Activated CD4-positive, alpha-beta T cell treated with anti-CD3 and anti-CD28 coated beads for 48 hours (primary cell): ENCODE measurements around the gene MVB12B.

ENCODE experiments used
- DNase-seq: peaks from one replicate; pipeline ENCODE4 v3.0.0-alpha.2; 2020

The MVB12B gene

DNA sequence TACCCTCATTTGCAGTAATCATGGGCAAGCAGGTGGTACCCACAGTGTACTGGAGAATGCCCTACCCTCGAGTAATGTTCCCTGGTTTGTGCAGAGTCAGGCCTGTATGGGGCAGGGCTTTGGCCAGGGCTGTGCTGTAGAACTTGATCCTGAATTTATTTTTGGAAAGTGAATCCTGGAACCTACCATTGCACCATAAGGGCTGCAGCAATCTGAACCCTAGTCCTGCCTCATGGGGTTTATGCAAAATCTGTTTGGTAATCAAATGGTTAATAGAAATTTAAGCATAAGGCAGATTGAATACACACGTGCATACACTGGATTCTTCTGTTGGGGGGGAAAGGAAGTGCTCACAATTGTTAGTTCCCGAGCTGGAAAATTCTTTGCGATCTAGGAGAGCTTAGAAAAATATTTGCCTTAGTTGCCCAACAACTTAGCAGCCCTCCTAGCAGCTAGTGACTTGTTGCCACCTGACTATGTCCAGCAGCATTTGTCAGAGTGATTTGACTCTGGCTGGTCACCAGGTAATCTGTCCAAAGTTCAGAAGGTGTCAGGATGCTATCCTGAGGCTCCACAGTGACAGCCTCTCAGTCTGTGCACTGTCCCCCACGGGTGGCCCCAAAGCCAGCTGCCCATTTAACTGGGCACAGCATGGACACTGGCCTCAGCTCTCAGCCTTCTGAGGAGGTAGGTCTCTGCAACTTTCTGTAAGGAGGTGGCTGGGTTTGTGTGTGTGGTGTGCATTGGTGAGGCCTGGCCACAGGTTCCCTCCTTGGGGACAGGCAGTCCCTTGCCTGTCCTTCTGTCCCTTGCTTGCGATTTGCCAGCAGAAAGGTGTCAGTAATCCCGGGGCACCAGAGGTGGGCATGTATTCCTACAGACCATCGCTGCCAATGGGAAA, 8.3 kb downstream of the MVB12B start:
- no peak for DNase-seq

- no peak for DNase-seq
Observed at GRCh38 chr9:126335837-126336735, 9.5 kb downstream of the MVB12B start.

DNA sequence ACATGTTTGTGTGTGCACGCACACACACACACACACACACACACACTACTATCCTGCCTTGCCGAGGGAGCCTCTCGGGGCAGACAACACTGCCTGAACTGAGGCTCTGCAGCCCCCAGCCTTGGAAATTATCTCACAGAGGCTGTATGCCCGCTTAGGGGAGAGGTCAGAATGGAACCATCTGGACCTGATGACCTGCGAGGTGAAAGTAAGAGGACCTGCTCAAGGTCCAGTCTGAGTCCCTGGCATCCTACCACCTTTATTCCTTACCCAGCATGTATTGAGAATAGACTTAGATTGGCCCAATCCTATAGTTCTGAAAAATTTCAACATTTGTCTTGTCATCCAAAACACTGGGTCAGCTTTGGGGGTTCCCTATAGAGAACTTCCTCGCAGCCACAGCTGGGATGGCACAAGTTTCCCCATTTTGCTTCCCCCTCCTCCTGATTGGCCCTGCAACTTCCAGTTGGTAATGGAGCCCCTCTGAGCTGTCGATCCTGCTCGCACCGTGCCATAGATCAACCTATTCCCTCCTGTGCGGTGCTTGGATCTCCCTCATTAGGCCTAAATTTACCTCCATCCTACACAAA, 10.2 kb downstream of the MVB12B start:
- no peak for DNase-seq

DNA sequence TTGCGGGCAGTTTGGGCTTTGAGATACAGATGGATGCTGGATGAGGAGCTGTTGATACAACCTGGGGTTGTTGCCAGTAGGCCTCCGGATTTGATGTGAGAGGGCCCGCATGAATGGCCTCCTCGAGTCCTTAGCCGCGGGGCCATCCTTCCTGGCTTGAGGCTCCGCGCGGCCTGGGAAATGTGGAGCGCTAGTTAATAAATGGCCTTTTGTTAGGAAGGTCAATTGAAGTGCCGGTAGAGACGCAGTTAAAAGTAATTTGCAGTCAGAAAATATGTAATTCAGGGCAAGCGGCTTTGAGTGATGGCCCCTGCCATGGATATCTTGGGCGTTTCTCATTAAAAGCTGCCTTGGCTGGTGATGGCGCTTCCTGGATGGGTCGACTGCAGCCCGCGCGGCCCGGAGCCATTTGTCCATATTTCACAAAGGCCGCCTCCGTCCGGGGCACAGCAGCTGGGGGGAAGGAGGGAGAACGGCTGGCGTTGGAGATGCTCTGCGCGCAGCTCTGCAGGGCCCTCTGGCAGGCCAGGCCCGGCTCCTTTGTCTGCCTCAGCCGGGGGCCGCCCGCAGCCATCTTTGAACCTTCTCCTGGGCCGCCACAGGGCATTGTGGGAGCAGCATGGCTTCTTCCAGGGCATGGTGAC, 11.2 kb downstream of the MVB12B start:
- DNase-seq: no peak

DNA sequence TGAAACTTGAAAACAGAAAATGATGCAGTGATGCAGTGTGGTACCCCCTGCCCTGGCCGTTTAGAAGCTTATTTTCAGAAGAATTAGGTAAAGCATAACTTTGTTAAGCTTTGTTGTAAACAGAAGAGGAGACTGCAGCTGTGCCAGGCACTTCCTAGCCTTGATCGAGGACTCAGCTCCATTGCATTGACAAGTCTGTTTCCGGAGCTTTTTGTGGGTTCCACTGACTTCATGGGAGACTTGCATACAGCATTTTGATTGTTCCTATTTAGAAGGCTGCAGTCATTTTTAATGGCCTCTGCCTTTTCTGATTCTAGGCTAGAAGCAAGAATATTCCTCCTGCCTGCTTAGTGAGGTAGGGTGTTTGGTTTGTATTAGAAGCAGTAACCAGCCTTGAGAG, 12.3 kb downstream of the MVB12B start:
- no peak for DNase-seq

- no peak for DNase-seq
Observed at GRCh38 chr9:126341426-126341825, 14.8 kb downstream of the MVB12B start.

DNA sequence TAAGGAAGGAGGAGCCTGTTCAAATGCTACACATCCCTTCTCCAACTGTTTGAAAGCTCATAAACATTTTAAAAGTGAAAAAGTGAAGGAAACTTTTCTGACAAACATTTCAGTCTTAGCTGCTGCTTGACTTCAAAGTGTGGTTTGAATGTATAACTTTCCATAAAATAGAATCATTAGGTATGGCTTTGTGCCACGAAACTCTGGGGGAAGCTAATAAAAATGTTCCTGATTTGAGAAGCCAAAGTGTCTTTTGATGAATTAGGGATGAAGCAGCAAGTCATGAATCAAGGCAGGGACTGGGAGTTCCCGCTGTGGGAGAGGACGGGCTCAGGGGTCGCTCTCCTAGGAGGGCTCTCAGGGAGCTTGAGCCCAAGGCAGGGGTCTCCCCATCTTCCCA, 15.3 kb downstream of the MVB12B start:
- no peak for DNase-seq

DNA sequence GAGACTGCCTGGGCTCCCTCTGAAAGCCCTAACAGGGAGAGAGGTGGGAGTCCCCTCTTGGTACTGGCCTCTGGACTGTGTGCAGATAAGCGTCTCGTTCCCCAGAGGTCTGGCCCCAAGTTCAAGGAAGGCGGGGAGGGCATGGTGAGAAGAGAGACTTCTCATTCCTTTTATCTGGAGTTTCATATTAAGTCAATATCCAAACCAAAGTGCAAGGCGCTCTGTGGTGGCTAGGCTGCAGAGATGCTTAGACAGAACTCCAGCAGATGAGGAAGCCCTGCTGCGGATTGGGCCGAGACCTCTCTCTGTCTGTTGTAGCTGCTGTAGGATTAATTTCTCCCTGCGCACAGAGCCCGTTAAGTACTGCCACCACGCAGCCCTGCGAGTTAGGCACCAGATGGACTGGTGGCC, 16.0 kb downstream of the MVB12B start:
- DNase-seq: no peak

DNA sequence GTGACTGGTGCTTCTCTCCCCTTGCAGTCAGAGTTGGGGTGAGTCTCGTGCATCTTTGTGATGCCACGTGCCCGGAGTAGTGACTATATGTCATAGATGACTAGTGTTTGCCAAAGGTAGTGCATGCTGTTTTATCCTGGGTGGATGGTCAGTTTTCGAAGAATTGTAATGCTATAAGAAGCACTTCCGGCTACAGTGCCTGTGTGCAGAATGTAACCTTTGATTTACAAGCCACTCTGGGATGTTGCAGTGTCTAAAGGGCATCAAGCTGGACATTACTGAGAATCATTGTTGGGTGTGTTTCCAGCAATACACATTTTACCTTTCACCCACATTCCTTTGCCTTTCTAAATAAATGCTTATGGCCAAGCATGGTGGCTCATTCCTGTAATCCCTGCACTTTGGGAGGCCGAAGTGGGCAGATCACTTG, 16.7 kb downstream of the MVB12B start:
- DNase-seq: no peak

GRCh38 chr9:126346031-126346430, 19.4 kb downstream of the MVB12B start:
- no peak for DNase-seq

- DNase-seq: no peak
Observed at GRCh38 chr9:126347093-126347492, 20.5 kb downstream of the MVB12B start.

DNA sequence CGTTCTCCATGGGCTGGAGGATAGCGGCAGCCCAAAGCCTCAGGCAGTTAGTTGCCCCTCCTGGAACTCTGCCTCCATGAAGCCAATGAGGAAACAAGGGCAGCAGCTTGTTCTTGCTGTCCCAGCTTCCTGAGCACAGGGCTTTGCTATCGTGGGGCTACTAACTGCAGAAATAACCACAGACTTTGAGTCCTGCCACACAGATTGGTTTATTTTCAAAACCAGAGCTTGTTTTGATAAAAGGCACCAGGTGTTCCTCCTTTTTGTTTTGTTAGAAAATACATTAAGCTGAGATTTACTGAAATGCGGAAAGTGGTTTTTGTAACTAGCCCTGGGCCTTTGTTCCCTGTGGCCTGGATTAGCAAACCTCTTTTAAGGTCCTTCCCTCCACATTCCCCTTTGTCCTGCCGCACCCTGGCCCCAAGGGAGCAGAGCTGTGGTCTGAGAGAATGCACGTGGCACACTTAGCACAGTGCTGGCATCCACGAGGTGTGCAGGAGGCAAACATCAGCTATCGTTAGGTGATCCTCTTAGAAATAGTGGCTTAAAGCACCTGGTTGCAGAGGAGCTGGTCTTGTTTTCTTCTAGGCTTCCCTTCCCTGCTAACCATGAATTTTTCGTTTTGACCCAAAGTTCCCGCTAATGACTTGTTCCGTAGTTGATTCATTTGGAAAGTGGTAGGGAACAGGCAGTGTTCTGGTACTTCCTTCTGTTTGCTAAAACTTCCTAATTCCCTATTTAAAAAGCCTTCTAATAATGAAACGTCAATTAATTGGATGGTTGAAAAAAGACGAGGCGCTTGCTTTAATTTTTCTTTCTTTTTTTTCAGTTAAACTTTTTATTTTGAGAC, 21.5 kb downstream of the MVB12B start:
- no peak for DNase-seq

DNA sequence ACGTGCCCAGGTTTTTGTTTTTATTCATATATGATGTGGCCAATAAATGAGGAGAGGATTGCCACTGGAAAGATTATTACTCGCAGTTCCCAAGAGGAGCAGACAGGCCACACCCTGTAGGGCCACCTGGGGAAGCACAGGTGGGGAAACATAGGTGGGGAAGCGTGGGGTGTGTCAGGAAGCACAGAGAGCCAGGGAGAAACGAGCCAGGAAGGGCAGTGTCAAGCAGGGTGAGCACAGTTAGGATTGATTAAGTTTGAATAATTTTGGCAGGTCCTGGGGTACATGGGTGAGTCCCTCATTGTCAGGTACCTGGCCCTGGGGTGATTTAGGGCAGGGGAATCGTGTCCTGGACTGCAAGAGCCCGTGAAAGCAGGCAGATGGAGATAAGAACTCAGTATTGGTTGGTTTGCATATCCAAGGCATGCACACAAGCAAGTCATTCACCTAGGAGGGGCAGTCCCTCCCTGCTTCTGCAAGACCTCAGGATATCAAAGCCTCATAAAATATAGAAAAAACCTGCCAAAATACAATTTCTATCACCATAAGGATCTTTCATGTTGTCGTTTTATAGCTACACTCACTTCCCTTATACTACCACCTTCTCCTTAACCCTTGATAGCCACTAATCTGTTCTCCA, 22.4 kb downstream of the MVB12B start:
- no peak for DNase-seq

GRCh38 chr9:126354887-126355770, 28.5 kb downstream of the MVB12B start:
- DNase-seq: no peak

DNA sequence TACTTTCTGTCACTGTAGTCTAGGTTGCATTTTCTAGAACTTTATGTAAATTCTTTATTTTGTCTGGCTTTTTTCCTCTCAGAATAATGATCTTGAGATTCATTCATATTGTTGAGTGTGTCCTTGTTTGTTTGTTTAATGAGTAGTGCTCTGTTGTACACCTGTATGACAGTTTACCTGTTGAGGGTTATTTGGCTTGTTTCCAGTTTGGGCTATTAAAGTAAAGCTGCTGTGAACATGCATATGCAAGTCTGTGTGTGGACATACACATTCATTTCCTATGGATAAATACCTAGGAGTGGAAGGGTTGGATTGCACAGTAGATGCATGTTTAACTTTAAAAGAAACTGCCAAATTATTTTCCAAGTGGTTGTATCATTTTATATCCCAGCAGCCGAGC, 30.4 kb downstream of the MVB12B start:
- DNase-seq: no peak

DNA sequence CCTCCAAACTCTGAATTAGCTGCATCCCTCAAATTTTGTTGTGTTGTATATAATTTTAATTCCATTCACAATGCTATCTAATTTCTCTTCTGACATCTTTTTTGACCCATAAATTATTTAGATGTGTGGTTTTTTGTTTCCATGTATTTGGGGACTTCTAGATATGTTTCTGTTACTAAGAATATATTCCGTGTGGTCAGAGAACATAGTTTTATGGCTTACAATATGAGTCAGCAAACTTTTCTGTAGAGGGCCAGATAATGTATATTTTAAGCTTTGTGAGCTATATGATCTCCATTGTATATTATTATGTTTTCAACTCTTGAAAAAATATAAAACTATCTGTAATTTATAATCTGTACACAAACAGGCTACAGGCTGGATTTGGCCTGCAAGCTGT, 33.4 kb downstream of the MVB12B start:
- DNase-seq: no peak

- DNase-seq: no peak
Observed at GRCh38 chr9:126361810-126362238, 35.2 kb downstream of the MVB12B start.

DNA sequence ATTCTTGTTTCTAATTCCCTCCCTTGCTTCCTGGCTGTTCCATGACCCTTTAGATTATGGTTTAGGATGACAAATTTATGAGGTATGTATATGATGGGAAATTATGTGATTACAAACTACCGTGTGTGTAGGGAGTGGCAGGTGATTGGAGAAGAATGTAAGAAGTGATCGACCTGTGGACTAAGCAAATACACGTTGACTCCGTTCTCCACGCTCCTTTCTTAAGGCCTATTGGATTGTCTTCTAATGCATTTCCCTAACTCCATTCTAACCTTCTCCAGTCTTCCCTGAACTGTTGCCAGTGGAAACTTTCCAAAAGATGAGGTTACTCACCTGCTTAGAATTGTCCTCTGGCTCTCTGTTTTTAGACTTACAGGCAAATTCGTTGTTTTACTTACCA, 36.6 kb downstream of the MVB12B start:
- no peak for DNase-seq

DNA sequence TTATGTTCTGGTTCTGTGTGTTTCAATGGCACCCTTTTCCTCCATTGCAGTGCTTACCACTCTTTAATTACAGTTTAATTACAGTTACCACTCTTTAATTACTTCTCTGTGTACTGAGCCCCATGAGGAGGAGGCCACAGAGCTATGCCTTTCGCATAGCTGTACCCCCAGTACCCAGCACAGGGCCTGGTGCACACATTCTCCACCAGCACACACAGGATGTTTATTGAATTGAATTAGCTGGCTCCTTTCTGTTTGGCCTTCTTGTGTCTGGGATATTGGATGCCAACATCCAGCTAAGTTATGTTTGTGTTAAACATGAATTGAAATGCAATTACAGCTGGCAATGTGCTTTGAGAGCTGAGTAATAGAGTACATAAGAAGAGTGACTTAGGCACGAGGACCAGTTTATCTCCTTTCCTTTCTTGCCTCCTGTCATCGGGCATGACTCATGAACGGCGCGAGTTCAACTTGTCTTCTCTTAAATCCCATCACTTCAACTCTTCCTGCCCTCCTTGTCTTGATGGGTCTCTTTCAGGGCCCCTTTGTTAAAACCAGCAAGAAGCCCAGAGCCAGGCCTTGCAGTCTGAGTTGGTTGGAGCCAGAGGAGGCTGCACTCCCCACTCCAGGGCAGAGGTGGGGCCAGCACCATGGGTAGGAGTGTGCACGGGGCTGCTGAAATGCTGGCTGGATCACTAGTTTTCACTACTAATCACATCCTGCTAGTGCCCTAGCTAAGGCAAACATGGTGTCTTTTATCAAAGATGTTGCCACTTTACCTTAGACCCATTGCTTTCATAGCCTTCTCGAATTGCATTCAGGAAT, 37.4 kb downstream of the MVB12B start:
- no peak for DNase-seq
